Endothelial cell of umbilical vein (primary cell): ENCODE data around the gene SLC35E2B.

Experiments
- CTCF ChIP-seq, 2 donors: IDR thresholded peaks; 1 replicate in 1 of 2; 2 replicates in 1 of 2; pipeline ENCODE4 v1.5.1; 2011; ENCODE audit warnings: low read length in 2 of 2, mild to moderate bottlenecking in 2 of 2, moderate library complexity in 2 of 2, control low read depth in 1 of 2, inconsistent platforms in 1 of 2, low read depth in 1 of 2; ENCODE audit not compliant: insufficient read depth in 1 of 2; ENCODE audit errors: extremely low read depth in 1 of 2
- MAX ChIP-seq: IDR thresholded peaks from 2 replicates; pipeline ENCODE4 v1.6.1; 2011; ENCODE audit not compliant: insufficient read depth, insufficient read length
- POLR2AphosphoS5 ChIP-seq: IDR thresholded peaks from 2 replicates; pipeline ENCODE4 v1.6.1; 2012; ENCODE audit warnings: low read depth, mild to moderate bottlenecking, control low read depth, low read length, moderate library complexity; ENCODE audit not compliant: insufficient read depth

DNA sequence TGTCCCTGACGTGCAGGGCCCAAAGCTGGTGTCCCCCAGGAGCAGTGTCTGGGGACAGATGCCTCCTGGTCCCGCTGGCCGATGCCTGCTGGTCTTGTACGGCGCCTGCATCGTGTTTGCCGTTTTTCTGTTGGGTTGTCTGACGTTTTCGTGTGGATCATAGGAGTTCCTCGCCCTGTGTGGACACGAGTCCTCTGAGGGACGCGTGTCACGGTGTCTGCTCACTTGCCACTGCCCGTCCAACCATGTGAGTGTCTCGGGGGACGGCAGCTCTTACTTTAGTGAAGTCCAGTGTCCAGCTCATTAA is 69.9 kb downstream of the SLC35E2B start:
- TF ChIP-seq CTCF (IDR thresholded peaks at IDR 0.05; ENCODE audit: extremely low read depth in 1 of 2, insufficient read depth in 1 of 2, low read depth in 1 of 2, low read length in 2 of 2) (no peak), MAX (no peak), POLR2AphosphoS5 (no peak)
